ENCODE measurements around the gene CPVL. TPM values are rescaled to one million over a fixed set of nuclear protein-coding genes. Genes with fewer than 3 reads are reported as not detected.

CPVL gene
- polyA plus RNA-seq, 3 donors, result 410 to 1,111 (median 1,108) TPM

DNA sequence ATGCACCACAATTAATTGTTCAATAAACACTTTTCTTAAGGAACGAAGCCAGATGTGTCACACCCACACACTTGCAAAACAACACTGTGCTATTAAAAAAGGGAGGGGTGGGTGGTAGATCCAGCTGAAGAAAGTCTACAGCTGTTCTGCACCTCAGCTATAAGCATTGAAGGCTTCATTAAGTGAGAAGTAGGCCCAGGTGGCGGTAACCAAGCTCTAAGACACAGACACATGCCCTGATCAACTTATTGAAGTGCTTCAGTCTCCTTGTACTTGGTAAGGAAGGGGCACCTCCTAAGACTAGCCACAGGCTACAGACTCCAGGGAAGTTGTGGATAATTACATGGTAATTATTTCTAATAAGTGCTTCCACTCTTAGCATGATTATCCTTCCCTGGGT is 4.5 kb upstream of the CPVL start:
- Mint-ChIP-seq H3K9me3 (peaks cover 0 to 9% (median 2%) of the 10 kb centered on the region in 7 donors), H3K27me3 (ENCODE audit: low read depth in 3 of 3) (peaks cover 0 to 2% (median 0%) of the 10 kb centered on the region in 3 donors), H3K4me3 (no peak overlapping the region), H3K4me1 (peaks cover 55% of the 10 kb centered on the region), H3K36me3 (peaks cover 44 to 47% of the 10 kb centered on the region in 2 donors), H3K27ac (peak overlapping the region in 1 of 7 donors; percentile 53)
- DNase-seq, result no peak
- no peak overlapping the region for H3K9ac ChIP-seq (ENCODE audit: insufficient read depth, low read length, poor library complexity, severe bottlenecking)
- H3K4me1 ChIP-seq (ENCODE audit: control insufficient read depth in 1 of 2, insufficient read depth in 2 of 2, low read length in 2 of 2), result peaks cover 41 to 48% of the 10 kb centered on the region in 2 donors
- WGBS (ENCODE audit: insufficient coverage), result no CpG with 5 or more reads among the region's 2 CpGs
- H4K20me1 ChIP-seq (ENCODE audit: insufficient read depth, low read length), result peaks cover 54% of the 10 kb centered on the region
- no peak overlapping the region for H3K4me3 ChIP-seq (replicated peaks in 1 of 3; ENCODE audit: low read depth in 2 of 3, low read length in 3 of 3)
- H3K27me3 ChIP-seq (ENCODE audit: control insufficient read depth in 2 of 2, insufficient read depth in 2 of 2, low read length in 2 of 2), result no peaks in the 10 kb centered on the region
- no peak overlapping the region for H3K4me2 ChIP-seq (replicated peaks; ENCODE audit: extremely low read depth, low read length, poor library complexity, severe bottlenecking)
- intact Hi-C loops (cut with micrococcal nuclease), result no loop called here
- H3K27ac ChIP-seq (ENCODE audit: low read depth in 1 of 2, low read length in 2 of 2), result no peak overlapping the region
- no peaks in the 10 kb centered on the region for H3K9me3 ChIP-seq (replicated peaks in 1 of 2; ENCODE audit: control insufficient read depth in 1 of 2, insufficient read depth in 1 of 2, low read length in 2 of 2)
- TF ChIP-seq CTCF (IDR thresholded peaks at IDR 0.05), result no peak
- peaks cover 44% of the 10 kb centered on the region for H3K79me2 ChIP-seq (ENCODE audit: insufficient read depth, low read length)
- H3K36me3 ChIP-seq (replicated peaks in 1 of 2; ENCODE audit: control insufficient read depth in 1 of 2, insufficient read depth in 2 of 2, low read length in 2 of 2), result peaks cover 16 to 48% of the 10 kb centered on the region in 2 donors
- H2AFZ ChIP-seq (ENCODE audit: insufficient read depth, low read depth, low read length, poor library complexity, severe bottlenecking), result no peak overlapping the region

- peaks cover 60 to 66% of the 10 kb centered on the region in 2 donors for H3K4me1 ChIP-seq (ENCODE audit: control insufficient read depth in 1 of 2, insufficient read depth in 2 of 2, low read length in 2 of 2)
- Mint-ChIP-seq H3K4me3 (peak overlapping the region; percentile 55 to 86), H3K27me3 (ENCODE audit: low read depth in 3 of 3) (peaks cover 0 to 2% (median 0%) of the 10 kb centered on the region in 3 donors), H3K36me3 (peaks cover 29 to 33% of the 10 kb centered on the region in 2 donors), H3K4me1 (peaks cover 72% of the 10 kb centered on the region), H3K27ac (peak overlapping the region; percentile 85 to 95 (median 93)), H3K9me3 (peaks cover 0 to 3% (median 0%) of the 10 kb centered on the region in 7 donors)
- DNase-seq, result peak; percentile 26 to 42 (median 39)
- WGBS (ENCODE audit: insufficient coverage), result 81% methylated on average over 3 of the region's 12 CpGs
- no peaks in the 10 kb centered on the region for H3K27me3 ChIP-seq (ENCODE audit: control insufficient read depth in 2 of 2, insufficient read depth in 2 of 2, low read length in 2 of 2)
- H3K36me3 ChIP-seq (replicated peaks in 1 of 2; ENCODE audit: control insufficient read depth in 1 of 2, insufficient read depth in 2 of 2, low read length in 2 of 2), result peaks cover 12 to 37% of the 10 kb centered on the region in 2 donors
- H4K20me1 ChIP-seq (ENCODE audit: insufficient read depth, low read length), result peaks cover 52% of the 10 kb centered on the region
- no peaks in the 10 kb centered on the region for H3K9me3 ChIP-seq (replicated peaks in 1 of 2; ENCODE audit: control insufficient read depth in 1 of 2, insufficient read depth in 1 of 2, low read length in 2 of 2)
- no peak overlapping the region for H3K9ac ChIP-seq (ENCODE audit: insufficient read depth, low read length, poor library complexity, severe bottlenecking)
- TF ChIP-seq CTCF (IDR thresholded peaks at IDR 0.05), result no peak
- no peak overlapping the region for H2AFZ ChIP-seq (ENCODE audit: insufficient read depth, low read depth, low read length, poor library complexity, severe bottlenecking)
- H3K79me2 ChIP-seq (ENCODE audit: insufficient read depth, low read length), result peaks cover 62% of the 10 kb centered on the region
- peak overlapping the region in 1 of 3 experiments; percentile 98 for H3K4me3 ChIP-seq (replicated peaks in 1 of 3; ENCODE audit: low read depth in 2 of 3, low read length in 3 of 3)
- H3K27ac ChIP-seq (ENCODE audit: low read depth in 1 of 2, low read length in 2 of 2), result peak overlapping the region in 1 of 2 donors; percentile 90
- intact Hi-C loops (cut with micrococcal nuclease), result loop anchor here (5.0 to 10.0 kb wide), 3 partner anchors 42 to 48 kb away; partner anchors contain the start of gene CHN2 (in 1 of the 2)
- H3K4me2 ChIP-seq (replicated peaks; ENCODE audit: extremely low read depth, low read length, poor library complexity, severe bottlenecking), result peak overlapping the region; percentile 94
Measured at GRCh38 chr7:29149036-29149435, 2.7 kb upstream of the CPVL start.

Measured in CD14-positive monocyte (primary cell).